ENCODE data around the gene CRPPA.

- TF ChIP-seq, protein P1, sequence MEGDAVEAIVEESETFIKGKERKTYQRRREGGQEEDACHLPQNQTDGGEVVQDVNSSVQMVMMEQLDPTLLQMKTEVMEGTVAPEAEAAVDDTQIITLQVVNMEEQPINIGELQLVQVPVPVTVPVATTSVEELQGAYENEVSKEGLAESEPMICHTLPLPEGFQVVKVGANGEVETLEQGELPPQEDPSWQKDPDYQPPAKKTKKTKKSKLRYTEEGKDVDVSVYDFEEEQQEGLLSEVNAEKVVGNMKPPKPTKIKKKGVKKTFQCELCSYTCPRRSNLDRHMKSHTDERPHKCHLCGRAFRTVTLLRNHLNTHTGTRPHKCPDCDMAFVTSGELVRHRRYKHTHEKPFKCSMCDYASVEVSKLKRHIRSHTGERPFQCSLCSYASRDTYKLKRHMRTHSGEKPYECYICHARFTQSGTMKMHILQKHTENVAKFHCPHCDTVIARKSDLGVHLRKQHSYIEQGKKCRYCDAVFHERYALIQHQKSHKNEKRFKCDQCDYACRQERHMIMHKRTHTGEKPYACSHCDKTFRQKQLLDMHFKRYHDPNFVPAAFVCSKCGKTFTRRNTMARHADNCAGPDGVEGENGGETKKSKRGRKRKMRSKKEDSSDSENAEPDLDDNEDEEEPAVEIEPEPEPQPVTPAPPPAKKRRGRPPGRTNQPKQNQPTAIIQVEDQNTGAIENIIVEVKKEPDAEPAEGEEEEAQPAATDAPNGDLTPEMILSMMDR (conservative IDR thresholded peaks at IDR 0.05; ENCODE audit: low read length), result no peak
- TF ChIP-seq EZH2phosphoT487 (IDR thresholded peaks at IDR 0.05; ENCODE audit: borderline replicate concordance, low read depth, low read length), result no peak
Measured at GRCh38 chr7:16419859-16420258, 1.5 kb downstream of the CRPPA start.
